ENCODE measurements around the gene BCL11B.

DNA sequence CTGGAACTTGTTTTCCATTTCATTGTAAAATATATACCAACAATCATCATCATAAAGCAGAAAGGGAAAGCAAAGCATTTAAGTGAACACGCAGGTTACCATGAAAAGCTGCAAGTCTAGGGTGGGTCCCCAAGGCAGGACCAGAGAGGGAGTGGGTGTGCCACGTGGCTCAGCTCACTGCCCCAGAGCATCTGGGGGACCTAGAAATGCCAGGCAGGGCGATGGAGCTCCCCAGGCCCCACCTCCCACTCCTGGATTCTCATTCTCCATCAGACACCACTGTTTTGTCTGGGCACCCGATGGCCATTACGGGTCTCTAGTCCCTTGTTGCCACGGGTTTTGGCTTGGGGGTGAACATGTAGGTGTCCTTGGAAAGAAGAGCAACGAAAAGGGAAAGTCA lies 34.7 kb downstream of the BCL11B start:
- TF ChIP-seq POLR2A (IDR thresholded peaks at IDR 0.05) (no peak), EP300 (IDR thresholded peaks at IDR 0.05) (no peak)

All from gastroesophageal sphincter (tissue), 2 donors.